WI38 (cell line): Measurements from ENCODE around the gene EFCAB6.

Source experiments
- H3K4me3 ChIP-seq: 2 replicates; pipeline ENCODE4 v1.5.1; 2011; ENCODE audit warnings: low read depth, mild to moderate bottlenecking, control low read depth, low read length
- CTCF ChIP-seq: IDR thresholded peaks from 2 replicates; pipeline ENCODE4 v1.5.1; 2012; ENCODE audit warnings: low read depth, mild to moderate bottlenecking, control low read depth, low read length

The EFCAB6 gene

GRCh38 chr22:43508489-43508888 lies 303.6 kb downstream of the EFCAB6 start:
- no peak for TF ChIP-seq CTCF
- no peak overlapping the region for H3K4me3 ChIP-seq

GRCh38 chr22:43507235-43507634 lies 304.9 kb downstream of the EFCAB6 start:
- no peak for TF ChIP-seq CTCF
- no peak overlapping the region for H3K4me3 ChIP-seq

- H3K4me3 ChIP-seq, result no peak overlapping the region
- TF ChIP-seq CTCF, result no peak
Measured at GRCh38 chr22:43506487-43506886, 305.6 kb downstream of the EFCAB6 start.

GRCh38 chr22:43505896-43506295 lies 306.2 kb downstream of the EFCAB6 start:
- no peak overlapping the region for H3K4me3 ChIP-seq
- no peak for TF ChIP-seq CTCF

- TF ChIP-seq CTCF, result no peak
Measured at GRCh38 chr22:43505423-43505822, 306.7 kb downstream of the EFCAB6 start.

GRCh38 chr22:43504666-43505261 lies 307.3 kb downstream of the EFCAB6 start:
- TF ChIP-seq CTCF, result no peak
- H3K4me3 ChIP-seq, result no peak overlapping the region

More at GRCh38 chr22:43505423-43505822, 306.7 kb downstream of the EFCAB6 start:
- H3K4me3 ChIP-seq, result no peak overlapping the region

- no peak overlapping the region for H3K4me3 ChIP-seq
- TF ChIP-seq CTCF, result no peak
Measured at GRCh38 chr22:43504068-43504467, 308.0 kb downstream of the EFCAB6 start.
